Superior temporal gyrus (tissue), 1 donor: Measurements from ENCODE around the gene HKDC1.
"Not testable (repeated sequence)": the region's sequence is repeated elsewhere in the genome, so short reads cannot be mapped to it uniquely, and the experiment has no call there.

ENCODE experiments used
- DNase-seq: peaks from one replicate; pipeline ENCODE4 v3.0.0-alpha.2; 2016; ENCODE audit errors: extremely low spot score

The HKDC1 gene

DNA sequence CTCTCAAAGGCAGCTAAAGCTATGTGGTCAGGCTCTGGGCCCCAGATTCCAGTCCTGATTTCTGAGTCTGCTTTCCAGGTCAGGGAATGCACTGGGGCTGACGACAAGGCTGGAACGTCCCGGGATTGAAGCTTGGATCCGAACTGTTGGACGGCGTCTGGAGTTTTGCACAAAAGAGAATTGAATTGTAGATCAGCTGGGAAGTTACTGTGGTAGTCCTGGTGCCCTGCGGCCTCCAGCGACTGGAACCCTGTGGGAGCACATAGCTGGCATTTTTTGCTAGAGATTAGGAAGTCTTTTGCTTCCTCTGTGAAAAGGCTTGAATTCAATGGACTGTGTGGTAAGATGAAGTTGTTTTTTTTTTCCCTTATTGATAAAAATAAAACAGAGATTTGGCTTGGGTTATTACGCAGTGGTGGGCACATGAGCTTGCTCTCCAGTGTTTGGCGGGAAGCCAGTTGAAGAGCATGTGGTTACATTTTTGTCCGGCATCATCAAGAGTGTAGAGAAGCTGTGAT, 58.4 kb downstream of the HKDC1 start, which contains the start of gene HK1:
HK1 (plus strand) TSS at position 51 of the 518 bp plus-strand sequence.
- no peak for DNase-seq

DNA sequence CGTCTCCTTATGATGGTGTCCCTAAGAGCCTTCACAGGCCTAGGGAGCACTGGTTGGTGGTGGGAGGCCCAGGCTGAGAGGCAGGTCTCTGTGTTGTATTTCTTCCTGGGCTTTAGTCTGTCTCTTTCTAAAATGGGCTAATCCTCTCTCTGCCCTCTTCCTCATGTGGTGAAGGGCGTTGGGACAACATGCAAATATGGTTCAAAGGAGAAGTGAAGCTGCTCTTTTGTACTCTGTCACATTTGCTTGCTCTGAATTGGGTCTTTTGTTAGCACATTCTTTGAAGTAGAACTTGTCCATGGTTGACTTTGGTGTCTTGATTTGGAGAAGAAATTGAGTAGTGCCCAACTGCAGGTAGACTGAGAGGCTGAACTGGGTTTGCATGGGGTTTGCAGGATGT, 59.0 kb downstream of the HKDC1 start:
- no peak for DNase-seq

DNA sequence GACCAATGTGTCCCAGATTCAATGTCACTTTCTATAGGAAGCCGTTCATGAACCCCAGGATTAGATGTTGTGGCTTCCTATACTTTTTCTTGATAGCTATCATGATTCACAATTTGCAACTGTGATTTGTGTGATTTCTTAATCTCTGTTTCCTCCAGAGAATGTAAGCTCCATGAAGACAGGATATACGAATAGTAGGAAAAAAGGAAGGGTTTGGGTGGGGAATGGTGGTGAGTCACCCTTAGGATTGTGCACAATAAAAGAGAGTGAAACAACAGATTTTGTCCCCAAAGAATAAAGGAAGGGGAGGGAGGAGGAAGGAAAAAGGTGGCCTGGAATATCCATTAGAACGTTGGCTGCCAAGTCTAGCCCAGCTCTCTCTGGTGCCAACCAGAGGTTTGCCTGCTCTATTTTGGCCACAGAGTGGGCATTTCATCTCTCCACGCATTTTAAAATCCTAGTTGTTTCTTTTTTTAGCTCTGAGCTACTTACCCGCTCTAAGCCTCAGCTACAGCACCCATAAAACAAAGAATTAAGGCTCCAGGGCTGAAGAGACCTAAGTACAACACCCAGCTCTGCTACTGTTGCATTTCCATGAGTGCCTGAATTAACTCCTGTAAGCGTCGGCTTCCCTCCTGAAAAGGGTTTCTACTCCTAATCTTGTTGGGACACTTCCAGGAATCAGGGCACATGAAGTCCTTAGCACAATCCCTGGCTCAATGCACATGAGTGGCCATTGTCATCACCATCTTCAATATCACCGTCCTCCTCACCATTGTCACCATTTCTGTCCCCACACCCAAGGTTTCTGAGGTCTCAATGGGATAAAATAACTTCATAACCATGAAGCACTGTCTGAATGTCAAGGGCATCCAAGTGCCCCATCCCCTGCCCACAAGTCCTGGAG, 61.6 kb downstream of the HKDC1 start:
- DNase-seq = no peak

GRCh38 chr10:69284402-69284801, 64.3 kb downstream of the HKDC1 start:
- DNase-seq = not testable (repeated sequence)

DNA sequence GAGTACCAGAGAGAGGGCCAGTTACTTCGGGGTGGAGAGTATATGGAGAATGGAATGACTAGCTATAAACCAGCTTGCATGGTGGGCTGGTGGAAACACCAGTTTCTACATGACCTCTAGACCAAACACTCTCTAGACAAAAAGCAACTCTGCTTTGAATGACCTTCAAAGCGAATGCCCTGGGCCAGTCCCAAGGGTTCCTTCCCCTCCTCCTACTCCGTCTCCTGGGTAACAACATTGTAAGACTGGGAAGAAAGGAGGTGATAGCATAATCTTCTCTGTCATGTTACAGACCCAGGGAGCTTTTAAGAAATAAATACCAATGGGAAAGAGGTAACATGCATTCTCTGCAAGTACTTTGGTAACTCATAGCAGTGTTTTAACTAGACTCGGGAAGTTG, 65.6 kb downstream of the HKDC1 start:
- DNase-seq = no peak

GRCh38 chr10:69287181-69287580, 67.0 kb downstream of the HKDC1 start:
- DNase-seq = no peak

- DNase-seq = no peak
Measured at GRCh38 chr10:69290993-69291392, 70.9 kb downstream of the HKDC1 start.

- DNase-seq = no peak
Measured at GRCh38 chr10:69292459-69292858, 72.3 kb downstream of the HKDC1 start.

DNA sequence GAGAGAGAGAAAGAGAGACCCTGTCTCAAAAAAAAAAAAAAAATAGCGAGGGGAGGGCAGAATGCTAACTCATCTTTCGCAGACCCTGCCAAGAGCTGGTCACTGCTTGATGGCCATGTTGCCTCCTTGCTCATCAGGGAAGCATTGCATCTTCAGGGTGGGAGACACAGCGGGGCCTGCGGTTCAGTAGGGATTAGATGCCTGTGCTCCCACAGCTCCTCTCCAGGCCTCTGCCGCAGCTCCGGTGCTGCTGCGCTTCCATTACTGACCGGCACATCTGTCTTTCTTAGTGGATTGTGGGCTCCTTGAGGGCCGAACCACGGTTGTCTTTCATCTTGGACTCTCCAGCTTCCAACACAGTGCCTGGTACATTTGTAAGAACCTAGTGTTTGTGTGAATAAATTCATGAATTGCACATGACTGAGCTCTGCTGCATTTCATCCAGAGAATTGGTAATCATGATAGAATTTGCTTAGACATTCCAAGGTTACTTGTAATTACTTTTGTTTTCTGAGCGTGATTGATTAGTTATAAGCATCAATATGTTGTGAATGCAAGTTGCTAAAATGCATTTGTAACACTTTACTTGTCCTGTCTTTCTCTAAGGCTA, 75.0 kb downstream of the HKDC1 start:
- no peak for DNase-seq

DNA sequence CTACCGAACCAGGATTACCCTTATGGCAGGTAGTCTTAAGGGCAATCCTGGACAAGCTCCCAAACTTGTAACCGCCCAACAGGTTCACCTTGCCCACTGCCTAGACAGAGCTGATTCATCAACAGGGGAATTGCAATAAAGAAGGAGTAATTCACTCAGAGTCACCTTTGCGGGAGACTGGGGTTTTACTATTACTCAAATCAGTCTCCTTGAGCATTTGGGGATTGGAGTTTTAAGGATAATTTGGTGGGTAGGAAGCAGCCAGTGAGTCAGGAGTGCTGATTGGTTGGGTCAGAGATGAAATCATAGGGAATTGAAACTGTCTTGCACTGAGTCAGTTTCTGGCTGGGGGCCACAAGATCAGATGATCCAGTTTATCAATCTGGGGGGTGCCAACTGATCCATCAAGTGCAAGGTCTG, 83.5 kb downstream of the HKDC1 start:
- DNase-seq = no peak

- no peak for DNase-seq
Measured at GRCh38 chr10:69306421-69306820, 86.3 kb downstream of the HKDC1 start.

DNA sequence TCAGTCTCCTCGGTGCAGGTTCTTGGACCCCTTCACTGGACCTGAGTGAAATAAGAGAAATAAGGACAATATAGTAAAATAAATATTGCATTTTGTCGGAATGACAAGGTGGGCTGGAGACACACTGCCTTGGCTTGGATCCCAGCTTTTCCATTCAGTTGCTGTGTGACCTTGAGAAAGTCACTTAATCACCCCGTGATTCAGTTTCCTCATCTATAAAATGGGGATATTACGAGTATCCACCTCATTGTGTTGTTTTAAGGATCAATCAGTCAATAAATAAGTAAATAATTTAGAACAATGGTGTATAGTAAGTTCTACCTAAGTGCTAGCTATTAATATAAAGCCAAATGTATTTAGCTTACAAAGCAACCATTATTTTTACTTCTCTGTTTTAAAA, 87.3 kb downstream of the HKDC1 start:
- DNase-seq = no peak

DNA sequence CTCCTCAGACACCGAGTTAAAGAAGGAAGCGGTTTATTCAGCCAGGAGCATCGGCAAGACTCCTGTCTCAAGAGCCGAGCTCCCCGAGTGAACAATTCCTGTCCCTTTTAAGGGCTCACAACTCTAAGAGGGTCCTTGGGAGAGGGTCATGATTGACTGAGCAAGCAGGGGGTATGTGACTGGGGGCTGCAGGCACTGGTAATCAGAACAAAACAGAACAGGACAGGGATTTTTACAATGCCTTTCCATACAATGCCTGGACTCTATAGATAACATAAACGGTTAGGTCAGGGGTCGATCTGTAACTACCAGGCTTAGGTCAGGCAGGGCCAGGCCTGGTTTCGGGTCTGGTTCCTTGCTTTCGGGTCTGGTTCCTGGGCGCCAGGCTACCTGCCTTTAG, 88.2 kb downstream of the HKDC1 start:
- DNase-seq = not testable (repeated sequence)

DNA sequence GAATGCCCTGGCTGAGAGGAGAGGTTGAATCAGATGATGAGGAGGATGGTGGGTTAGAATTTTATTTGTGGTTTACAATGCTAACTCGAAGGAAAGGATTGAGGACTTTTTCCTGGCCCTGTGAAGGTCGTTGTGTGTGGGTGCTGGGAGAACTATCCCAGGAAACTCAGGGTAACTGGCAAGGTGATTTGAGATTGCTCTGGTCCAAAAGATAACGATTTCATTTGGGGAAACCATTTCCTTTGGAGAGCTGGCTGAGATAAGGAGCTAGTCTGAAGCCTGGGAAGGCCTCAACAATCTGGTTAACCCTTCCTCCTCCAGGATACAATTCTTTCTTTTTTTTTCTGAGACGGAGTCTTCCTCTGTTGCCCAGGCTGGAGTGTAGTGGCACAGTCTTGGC, 91.2 kb downstream of the HKDC1 start:
- no peak for DNase-seq

GRCh38 chr10:69312528-69312927, 92.4 kb downstream of the HKDC1 start:
- DNase-seq = no peak

DNA sequence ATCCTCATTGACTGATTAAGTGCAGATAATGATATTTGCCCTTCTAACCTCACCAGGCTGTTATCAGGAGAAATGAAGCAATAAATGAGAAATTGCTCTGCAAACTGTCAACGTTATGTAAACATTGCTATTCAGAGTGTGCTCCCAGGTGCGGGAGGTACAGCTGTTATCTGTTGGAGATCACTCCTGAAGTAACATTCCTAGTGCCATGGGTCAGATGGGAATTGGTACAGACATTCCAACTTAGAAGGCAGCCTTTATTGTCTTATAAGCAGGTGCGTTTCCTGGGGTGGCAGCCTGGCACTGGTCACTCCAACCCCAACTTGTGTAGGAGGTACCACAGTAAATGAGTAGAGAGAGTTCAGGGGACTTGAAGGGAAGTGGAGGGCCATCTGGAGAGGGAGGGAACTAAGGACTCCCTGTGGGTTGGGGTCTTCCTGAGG, 95.0 kb downstream of the HKDC1 start:
- DNase-seq = no peak

GRCh38 chr10:69315610-69316312, 95.6 kb downstream of the HKDC1 start:
- DNase-seq = no peak

DNA sequence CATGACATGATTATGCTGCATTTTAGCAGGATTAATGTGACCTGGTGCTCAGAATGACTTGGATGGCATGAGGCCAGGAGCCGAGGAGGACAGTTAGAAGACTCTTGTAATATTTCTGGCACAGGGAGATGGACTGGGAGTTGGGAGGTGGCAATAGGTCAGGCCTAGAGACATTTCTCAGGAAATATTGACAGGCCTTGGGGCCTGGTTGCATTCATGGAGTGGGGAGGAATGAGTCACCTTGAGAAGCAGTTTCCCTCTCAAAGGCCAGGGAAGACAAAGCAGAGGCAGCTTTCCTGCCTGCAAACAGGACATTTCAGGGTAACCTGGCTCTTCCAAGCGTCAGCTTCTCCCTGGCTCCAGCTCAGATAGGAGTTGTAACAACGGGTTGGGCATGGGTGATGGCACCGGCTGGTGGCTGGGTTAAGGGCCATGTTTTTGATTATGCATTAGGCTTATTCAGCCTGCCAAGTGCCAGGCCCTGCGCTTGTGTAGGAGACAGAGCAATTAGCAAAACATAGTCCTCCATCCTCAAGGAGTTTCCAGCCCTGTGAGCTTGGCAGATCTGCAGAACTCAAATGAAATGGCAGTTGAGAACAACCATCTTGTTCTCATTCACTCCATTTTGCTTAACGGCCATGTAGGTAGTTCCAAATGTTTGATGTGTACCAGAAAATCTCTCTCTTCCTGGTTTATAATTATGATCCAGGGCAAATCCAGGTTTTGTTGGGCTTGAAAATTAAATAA, 96.4 kb downstream of the HKDC1 start:
- DNase-seq = no peak
